ENCODE data around the gene PI4KA.

DNA sequence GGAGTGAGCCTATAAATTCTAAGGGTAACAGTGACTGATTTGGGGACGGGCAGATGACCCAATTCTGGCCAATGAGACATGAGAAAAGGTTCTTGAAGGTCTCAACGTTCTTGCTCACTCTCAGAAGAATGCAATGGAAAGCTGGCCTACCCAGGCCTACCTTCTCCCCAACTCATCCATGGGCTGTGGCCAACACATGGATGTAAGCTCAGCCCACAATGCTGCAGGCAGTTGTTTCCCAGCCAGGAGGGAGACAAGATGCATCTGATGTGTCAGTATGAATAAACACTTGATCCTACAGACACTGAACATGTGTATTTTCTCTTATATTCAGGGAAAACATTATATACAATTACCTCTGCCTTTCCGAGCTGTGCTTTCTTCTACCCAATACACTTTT, 24.4 kb downstream of the PI4KA start:
- TF ChIP-seq CTCF (IDR thresholded peaks at IDR 0.05; ENCODE audit: low read depth, low read length, missing input control): no peak
- TF ChIP-seq FOXA1 (IDR thresholded peaks at IDR 0.05): no peak
- TF ChIP-seq HNF4A (conservative IDR thresholded peaks at IDR 0.05): no peak
- TF ChIP-seq RAD21 (IDR thresholded peaks at IDR 0.05): no peak
- no peak for TF ChIP-seq ATF3 (IDR thresholded peaks at IDR 0.05)
- TF ChIP-seq ZBTB33 (IDR thresholded peaks at IDR 0.05): no peak
- no peak for TF ChIP-seq MAX (IDR thresholded peaks at IDR 0.05)
- TF ChIP-seq EGR1 (IDR thresholded peaks at IDR 0.05; ENCODE audit: low read depth in 2 of 2): no peak
- no peak for TF ChIP-seq NR2F2 (IDR thresholded peaks at IDR 0.05)
- TF ChIP-seq GABPA (IDR thresholded peaks at IDR 0.05 in 1 of 2, conservative IDR thresholded peaks at IDR 0.05 in 1 of 2): no peak
- TF ChIP-seq JUND (IDR thresholded peaks at IDR 0.05): no peak

Measured in liver (tissue), 3 donors.